Motor neuron (in vitro differentiated cells): ENCODE measurements around the gene ARL4A. TPM values are rescaled to one million over a fixed set of nuclear protein-coding genes. Genes with fewer than 3 reads are reported as not detected.
"Not testable (repeated sequence)": the region's sequence is repeated elsewhere in the genome, so short reads cannot be mapped to it uniquely, and the experiment has no call there.

Experiments used
- ATAC-seq, 8 experiments: fragments of 200-7000 bp; cut with Tn5 transposase; replicated peaks in 6 of 8; 2 replicates each; pipeline ENCODE4 v1.8.0; 2021; ENCODE audit warnings: mild to moderate bottlenecking in 8 of 8, moderate library complexity in 8 of 8
- H3K27ac ChIP-seq, 2 donors: fragments of 250-450 bp; sonication (Bioruptor Pico); 2 replicates each; pipeline ENCODE4 v1.9.0; 2021; ENCODE audit warnings: antibody characterized with exemption in 2 of 2, mild to moderate bottlenecking in 2 of 2, moderate library complexity in 1 of 2
- H3K4me1 ChIP-seq, 2 donors: fragments of 250-450 bp; sonication (Bioruptor Pico); replicated peaks in 1 of 2; 2 replicates each; pipeline ENCODE4 v1.6.1; 2021; ENCODE audit warnings: antibody characterized with exemption in 2 of 2, mild to moderate bottlenecking in 2 of 2, moderate library complexity in 1 of 2
- H3K4me3 ChIP-seq, 5 donors: fragments of 250-450 bp; sonication (Bioruptor Pico); 2 replicates each; pipeline ENCODE4 v1.9.0; 2021; ENCODE audit warnings: antibody characterized with exemption in 5 of 5, mild to moderate bottlenecking in 5 of 5, moderate library complexity in 4 of 5
- WGBS, 10 experiments: fragments of 450-650 bp; shearing (Covaris generic); methylation state at CpG; one replicate each; pipeline ENCODE4 v1.0.0; 2022; 5-methylcytosine and 5-hydroxymethylcytosine counted together
- in situ Hi-C, 9 experiments: fragments of 400-800 bp; cut with MboI; loops; one replicate each; pipeline ENCODE4 v1.15.0; 2021; ENCODE audit warnings: low sequenced_read_pairs in 9 of 9, low pct_unique_long_range_greater_than_20kb in 2 of 9; ENCODE audit not compliant: unreplicated experiment in 9 of 9
- total RNA-seq, 8 experiments: library from RNA; unstranded; fragments of 300-600 nt; gene quantifications; 2 replicates each; pipeline versions ENCODE4 v1.2.3 to v1.2.4, GENCODE V29; 2022

Gene ARL4A
- total RNA-seq, 8 experiments from 2014 or later = 12.9 to 73.5 (median 30.5) TPM

DNA sequence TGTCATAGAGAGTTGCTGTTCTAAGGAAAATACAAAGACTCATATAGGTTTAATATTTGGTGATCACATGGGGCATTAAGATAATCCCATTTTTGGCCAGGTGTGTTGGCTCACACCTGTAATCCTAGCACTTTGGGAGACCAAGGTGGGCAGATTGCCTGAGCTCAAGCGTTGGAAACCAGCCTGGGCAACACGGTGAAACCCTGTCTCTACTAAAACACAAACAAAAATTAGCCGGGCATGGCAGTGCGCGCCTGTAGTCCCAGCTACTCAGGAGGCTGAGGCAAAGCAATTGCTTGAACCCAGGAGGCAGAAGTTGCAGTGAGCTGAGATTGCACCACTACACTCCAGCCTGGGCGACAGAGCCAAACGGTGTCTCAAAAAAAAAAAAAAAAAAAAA is 14.0 kb upstream of the ARL4A start:
- WGBS, 10 experiments = 80 to 100% (median 97%) methylated on average over 1 to 7 of the region's 7 CpGs; no CpG with 5 or more reads in 3 of the 10 experiments
- H3K4me3 ChIP-seq, H3K4me1 ChIP-seq, ATAC-seq, H3K27ac ChIP-seq, in situ Hi-C loops: not testable (repeated sequence)

DNA sequence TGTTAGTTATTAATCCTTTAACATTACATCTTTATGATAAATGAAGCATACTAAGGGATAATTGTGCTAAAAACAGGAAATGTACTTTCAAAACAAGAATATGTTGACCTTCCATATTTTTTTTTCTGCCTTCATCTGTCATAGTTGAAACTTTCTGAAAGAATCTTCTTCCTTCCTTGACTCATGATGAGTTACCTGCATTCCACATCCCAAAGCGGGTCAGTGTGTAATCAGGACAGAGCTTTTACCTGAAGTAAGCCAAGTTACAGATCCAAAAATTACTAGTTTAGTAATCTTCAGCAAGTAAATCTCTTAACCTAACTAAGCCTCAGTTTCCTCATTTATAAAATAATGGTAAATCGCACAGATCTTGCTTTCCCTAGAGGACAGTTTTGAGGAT is 13.4 kb upstream of the ARL4A start:
- in situ Hi-C loops = no loop called here
- no peaks in the 10 kb centered on the region for H3K4me1 ChIP-seq
- no peak overlapping the region for H3K4me3 ChIP-seq
- 43 to 100% (median 90%) methylated on average over 1 to 2 of the region's 2 CpGs; no CpG with 5 or more reads in 1 of the 10 experiments for WGBS, 10 experiments
- no peak for ATAC-seq
- H3K27ac ChIP-seq = no peak overlapping the region

DNA sequence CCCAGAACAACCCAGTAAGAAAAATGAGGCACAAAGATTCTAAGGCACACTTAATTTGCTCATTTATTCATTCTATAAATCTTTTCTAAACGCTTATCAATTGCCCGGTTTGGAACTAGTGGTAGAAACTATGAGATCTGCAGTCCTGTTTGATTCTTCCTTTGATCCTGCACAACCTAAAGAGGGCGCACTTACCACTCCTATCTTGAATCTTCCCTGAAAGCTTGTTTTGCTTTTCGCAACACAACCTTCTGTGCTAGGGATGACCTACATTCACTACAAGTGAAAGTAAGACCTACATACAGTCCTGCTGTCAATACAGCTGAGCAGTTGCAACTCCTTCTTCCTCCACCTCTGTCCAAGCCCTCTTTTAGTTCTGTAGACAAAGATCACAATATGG is 12.6 kb upstream of the ARL4A start:
- Histone ChIP-seq H3K4me3 (no peak overlapping the region), H3K27ac (no peak overlapping the region), H3K4me1 (no peaks in the 10 kb centered on the region)
- WGBS, 10 experiments = 49 to 100% (median 85%) methylated on average over 2 to 4 of the region's 4 CpGs
- ATAC-seq = peak in 1 of 8 experiments; percentile 24
- in situ Hi-C loops = no loop called here

DNA sequence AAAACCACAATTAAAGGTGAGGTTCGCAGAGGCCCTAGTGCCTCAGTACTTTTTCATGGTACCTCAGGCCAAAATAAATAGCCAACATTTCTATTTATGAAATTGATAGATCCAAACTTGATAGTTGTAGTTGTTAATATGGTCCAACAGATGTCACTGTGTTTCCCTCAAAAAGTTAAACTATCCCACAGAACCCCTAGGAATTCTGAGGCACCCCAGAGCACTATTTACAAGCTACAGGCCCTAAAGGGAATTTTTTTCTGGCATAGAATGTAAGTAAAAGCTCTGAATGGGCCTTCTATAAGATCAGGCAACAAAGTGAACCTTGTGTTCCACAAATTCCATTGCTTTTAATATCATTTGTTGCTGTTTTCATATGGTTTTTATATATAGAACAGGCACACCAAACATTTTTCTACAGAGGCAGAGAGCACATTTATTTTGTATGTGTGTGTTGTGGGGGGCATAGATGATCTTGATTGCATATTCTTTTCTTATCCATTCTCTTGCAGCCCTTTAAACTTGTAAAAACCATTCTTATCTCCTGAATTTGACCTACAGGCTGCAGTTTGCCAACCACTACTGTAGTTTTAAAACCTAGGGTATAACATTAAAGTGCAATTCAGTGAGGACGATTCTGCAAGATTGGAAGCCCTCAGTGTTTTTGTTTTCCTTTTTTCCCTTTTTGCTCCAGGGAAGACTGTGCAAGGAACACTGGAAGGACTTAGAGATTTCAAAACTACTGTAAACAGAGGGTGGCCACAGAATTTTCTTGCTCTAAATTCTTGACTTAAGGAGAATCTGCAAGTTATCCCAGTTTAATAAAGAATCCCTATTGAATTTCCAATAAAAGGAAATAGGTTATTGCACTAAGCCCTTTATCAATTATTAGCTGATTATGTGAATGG is 3.5 kb upstream of the ARL4A start:
- ATAC-seq = no peak
- Histone ChIP-seq H3K4me3 (no peak overlapping the region), H3K27ac (no peak overlapping the region), H3K4me1 (no peaks in the 10 kb centered on the region)
- in situ Hi-C loops = loop anchor here in 1 of 9 experiments (10.0 kb wide), 1 partner anchor 581 kb away; no protein-coding TSS in a partner anchor
- 0 to 88% (median 38%) methylated on average over 1 to 2 of the region's 2 CpGs; no CpG with 5 or more reads in 1 of the 10 experiments for WGBS, 10 experiments

DNA sequence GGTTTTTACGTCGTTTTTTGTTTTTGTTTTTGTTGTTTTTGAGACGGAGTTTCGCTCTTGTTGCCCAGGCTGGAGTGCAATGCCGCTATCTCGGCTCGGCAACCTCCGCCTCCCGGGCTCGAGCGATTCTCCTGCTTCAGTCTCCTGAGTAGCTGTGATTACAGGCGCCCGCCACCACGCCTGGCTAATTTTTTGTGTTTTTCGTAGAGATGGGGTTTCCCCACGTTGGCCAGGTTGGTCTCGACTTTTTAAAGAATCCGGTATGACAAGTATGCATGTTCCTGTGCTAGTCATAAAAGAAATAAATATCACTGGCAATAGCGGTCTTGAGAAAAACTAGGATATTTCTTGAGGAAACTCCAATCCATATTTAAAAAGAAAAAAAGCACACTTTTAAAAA is 2.7 kb upstream of the ARL4A start:
- Histone ChIP-seq H3K27ac (no peak overlapping the region), H3K4me1 (no peaks in the 10 kb centered on the region), H3K4me3 (no peak overlapping the region)
- in situ Hi-C loops = loop anchor here in 1 of 9 experiments (10.0 kb wide), 1 partner anchor 580 kb away; no protein-coding TSS in a partner anchor
- 80 to 100% (median 95%) methylated on average over 2 to 19 of the region's 19 CpGs for WGBS, 10 experiments
- no peak for ATAC-seq

DNA sequence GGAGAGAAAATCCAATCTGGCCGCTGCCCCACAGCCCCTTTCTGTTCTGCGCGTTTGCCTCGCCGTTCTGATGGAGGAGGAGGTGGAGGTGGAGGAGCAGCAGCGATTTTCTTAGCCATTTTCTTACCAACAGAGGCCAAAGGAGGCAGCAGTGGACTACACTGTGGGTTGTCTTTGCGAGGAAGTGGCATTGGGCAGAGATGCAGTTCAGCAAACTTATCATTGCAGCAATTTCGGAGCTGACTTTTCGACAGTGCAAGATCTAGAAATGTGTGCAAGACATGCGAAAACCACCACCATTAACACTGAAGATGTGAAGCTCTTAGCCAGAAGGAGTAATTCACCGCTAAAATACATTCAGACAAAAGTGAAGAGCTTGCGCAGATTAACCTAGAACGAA is 1.9 kb upstream of the ARL4A start:
- no peaks in the 10 kb centered on the region for H3K4me1 ChIP-seq
- in situ Hi-C loops = loop anchor here in 1 of 9 experiments (10.0 kb wide), 1 partner anchor 579 kb away; no protein-coding TSS in a partner anchor
- no peak overlapping the region for H3K27ac ChIP-seq
- H3K4me3 ChIP-seq = no peak overlapping the region
- WGBS, 10 experiments = 60 to 100% (median 93%) methylated on average over 3 to 11 of the region's 13 CpGs; no CpG with 5 or more reads in 1 of the 10 experiments
- ATAC-seq = no peak

DNA sequence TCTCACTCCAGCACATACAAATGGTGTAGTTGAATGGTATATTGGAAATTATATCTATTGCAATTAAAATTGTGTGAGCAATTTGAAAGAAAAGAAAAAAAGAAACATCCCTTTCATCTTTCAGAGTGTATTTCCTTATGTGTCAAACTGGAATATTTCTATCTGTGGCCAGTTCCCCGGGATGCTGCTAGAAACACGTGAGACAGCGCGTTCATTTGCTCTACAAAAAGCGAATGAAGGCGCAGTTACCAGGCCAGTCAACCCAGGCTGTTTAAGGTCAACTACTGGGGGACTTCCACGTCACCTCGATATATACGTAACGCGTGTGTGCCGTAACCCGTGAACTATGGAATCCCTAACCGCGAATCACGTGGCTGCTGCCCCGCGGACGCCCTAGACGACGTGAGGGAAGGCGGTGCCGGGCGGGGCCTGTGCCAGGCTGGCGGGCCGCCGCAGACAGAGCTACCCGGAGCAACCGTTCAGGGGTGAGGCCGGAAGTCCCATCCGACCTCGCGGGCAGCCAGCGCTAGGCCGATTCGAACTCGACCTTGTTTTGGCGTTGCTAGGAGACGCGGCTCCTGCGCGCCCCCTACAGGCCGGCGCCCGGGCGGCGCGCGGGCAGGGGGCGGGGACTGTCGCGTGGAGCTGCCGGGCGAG is 1.1 kb upstream of the ARL4A start:
- ATAC-seq = peak; percentile 67 to 82 (median 70)
- H3K4me1 ChIP-seq = no peaks in the 10 kb centered on the region
- 38 to 80% (median 46%) methylated on average over 2 to 18 of the region's 54 CpGs; no CpG with 5 or more reads in 3 of the 10 experiments for WGBS, 10 experiments
- in situ Hi-C loops = loop anchor here in 1 of 9 experiments (10.0 kb wide), 1 partner anchor 578 kb away; no protein-coding TSS in a partner anchor
- peak overlapping the region; percentile 79 to 88 for H3K27ac ChIP-seq
- peak overlapping the region; percentile 67 to 86 (median 79) for H3K4me3 ChIP-seq

DNA sequence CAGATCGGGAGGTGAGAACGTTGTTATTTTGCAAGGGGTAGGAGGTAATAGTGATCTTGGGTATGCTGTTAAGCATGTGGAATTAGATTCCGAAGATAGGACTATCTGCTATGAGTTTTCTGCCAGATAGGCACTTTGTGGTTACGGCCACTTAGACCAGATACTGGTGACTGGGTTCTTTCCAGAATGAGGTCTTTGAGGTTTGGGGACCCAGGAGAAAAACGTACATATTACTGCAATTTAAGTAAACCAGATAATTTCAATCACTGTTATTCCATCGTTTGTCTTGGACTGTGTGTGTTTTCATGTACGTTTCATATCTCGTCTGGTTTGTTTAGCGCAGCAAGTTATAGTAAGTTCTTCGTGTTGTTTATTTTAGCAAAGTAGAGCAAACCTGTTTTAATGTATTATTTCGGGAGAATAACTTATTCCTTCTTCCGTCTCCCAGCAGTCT is 312 bp downstream of the ARL4A start:
- 0 to 33% (median 4%) methylated on average over 3 to 10 of the region's 12 CpGs; no CpG with 5 or more reads in 1 of the 10 experiments for WGBS, 10 experiments
- in situ Hi-C loops = loop anchor here in 1 of 9 experiments (10.0 kb wide), 1 partner anchor 577 kb away; no protein-coding TSS in a partner anchor
- ATAC-seq = peak; percentile 3 to 16 (median 7)

DNA sequence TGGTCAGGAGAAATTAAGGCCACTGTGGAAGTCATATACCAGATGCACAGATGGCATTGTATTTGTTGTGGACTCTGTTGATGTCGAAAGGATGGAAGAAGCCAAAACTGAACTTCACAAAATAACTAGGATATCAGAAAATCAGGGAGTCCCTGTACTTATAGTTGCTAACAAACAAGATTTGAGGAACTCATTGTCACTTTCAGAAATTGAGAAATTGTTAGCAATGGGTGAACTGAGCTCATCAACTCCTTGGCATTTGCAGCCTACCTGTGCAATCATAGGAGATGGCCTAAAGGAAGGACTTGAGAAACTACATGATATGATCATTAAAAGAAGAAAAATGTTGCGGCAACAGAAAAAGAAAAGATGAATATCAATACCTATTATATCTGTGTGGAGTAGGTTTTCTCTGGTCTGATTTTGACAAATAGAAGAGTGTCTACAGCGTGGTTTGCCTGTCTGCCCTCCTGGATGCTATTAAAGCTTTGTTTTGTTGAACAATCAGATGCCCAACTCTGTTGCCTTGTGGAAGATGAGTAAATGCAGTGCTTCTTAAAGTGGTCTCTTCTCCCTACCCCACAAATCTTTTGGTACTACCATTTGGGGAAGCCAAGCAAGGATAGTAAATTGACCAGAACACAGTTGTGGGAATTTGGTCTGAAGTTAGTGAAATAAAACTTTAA is 1.2 kb downstream of the ARL4A start:
- in situ Hi-C loops = loop anchor here in 1 of 9 experiments (10.0 kb wide), 1 partner anchor 576 kb away; no protein-coding TSS in a partner anchor
- 80 to 100% (median 100%) methylated on average over 1 of the region's 3 CpGs; no CpG with 5 or more reads in 7 of the 10 experiments for WGBS, 10 experiments
- not testable (repeated sequence) for H3K27ac ChIP-seq, ATAC-seq, H3K4me1 ChIP-seq
- peak overlapping the region; percentile 23 to 69 (median 34) for H3K4me3 ChIP-seq

More for the DNA sequence above, 312 bp downstream of the ARL4A start:
- Histone ChIP-seq H3K27ac (no peak overlapping the region), H3K4me3 (peak overlapping the region; percentile 67 to 86 (median 79)), H3K4me1 (peaks cover 0 to 4% of the 10 kb centered on the region in 2 donors)

DNA sequence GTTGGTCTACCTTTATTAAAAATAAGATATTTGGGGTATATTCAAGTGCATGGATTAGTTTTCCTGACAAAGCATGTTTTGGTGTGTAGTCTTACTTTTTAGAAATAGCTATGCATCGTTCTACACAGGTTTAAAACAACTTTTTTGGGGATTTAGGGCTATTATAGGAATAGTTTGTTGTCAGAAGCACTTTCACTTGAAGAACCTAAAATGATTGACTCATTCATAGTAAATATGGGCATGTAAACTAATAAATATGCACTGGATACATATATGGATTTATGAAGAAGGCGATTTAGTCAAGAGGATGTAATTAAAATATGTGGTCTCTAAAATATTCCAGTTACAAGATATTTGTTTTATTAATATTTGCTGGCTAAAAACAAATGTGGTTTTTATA is 2.0 kb downstream of the ARL4A start:
- Histone ChIP-seq H3K4me1 (peaks cover 0 to 4% of the 10 kb centered on the region in 2 donors), H3K4me3 (peak overlapping the region; percentile 23 to 69 (median 34)), H3K27ac (no peak overlapping the region)
- ATAC-seq = no peak
- in situ Hi-C loops = loop anchor here in 1 of 9 experiments (10.0 kb wide), 1 partner anchor 575 kb away; no protein-coding TSS in a partner anchor
- WGBS, 10 experiments = 0 to 50% (median 16%) methylated on average over 1 to 2 of the region's 2 CpGs; no CpG with 5 or more reads in 1 of the 10 experiments

DNA sequence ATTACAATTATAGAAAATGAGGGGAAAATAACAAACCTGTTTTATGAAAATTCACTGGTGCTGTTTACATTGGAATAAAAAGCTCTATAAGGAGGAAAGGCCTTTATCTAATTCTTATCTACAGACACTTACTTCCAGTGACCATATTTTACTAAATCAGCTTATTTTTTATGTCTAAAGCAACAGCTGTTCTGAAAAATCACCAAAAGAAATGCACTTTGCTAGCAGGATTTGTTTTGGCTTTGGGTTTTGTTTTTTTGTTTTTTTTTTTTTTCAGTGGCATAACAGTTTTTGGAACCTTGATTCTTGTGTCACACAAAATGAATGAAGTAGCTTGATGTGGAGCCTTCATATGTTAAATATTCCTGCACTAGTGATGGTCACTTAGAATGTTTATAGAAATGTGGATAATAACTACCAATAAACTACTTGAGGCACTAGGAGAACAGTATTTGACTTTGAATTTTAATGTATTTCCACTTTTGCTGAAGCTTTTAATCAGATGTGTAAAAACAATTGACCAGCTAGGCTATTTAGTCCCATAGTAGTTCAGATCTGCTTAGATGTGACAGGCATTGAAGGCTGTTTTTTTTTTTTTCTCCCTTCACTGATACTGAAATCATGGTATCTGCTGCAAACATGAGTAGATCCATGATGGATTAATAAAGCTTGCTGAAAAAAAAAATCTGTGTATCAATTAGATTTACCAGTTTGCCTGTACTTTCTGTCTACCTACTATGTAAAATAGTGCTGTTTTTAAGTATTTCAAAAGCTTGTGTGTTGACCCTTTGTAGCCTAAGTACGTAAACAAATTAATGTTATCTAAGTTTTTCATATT is 2.8 kb downstream of the ARL4A start:
- 60 to 100% (median 83%) methylated on average over 1 of the region's 1 CpG; no CpG with 5 or more reads in 3 of the 10 experiments for WGBS, 10 experiments
- H3K4me1 ChIP-seq = peaks cover 6 to 8% of the 10 kb centered on the region in 2 donors
- no peak for ATAC-seq
- peak overlapping the region in 1 of 2 donors; percentile 13 for H3K27ac ChIP-seq
- in situ Hi-C loops = loop anchor here in 1 of 9 experiments (10.0 kb wide), 1 partner anchor 425 kb away; no protein-coding TSS in a partner anchor
- peak overlapping the region; percentile 23 to 69 (median 34) for H3K4me3 ChIP-seq
